Osteocyte (in vitro differentiated cells): Measurements from ENCODE around the gene NOP16. TPM values are rescaled to one million over a fixed set of nuclear protein-coding genes. Genes with fewer than 3 reads are reported as not detected.

Source experiments
- DNase-seq: peaks from one replicate; pipeline ENCODE4 v3.0.0; 2021; ENCODE audit warnings: mixed read lengths; ENCODE audit not compliant: unreplicated experiment; ENCODE audit errors: extremely low spot score
- H3K27ac Mint-ChIP-seq: one replicate; pipeline ENCODE4 v1.8.0; 2021; ENCODE audit warnings: mild to moderate bottlenecking, mixed read lengths; ENCODE audit not compliant: unreplicated experiment
- H3K27me3 Mint-ChIP-seq: one replicate; pipeline ENCODE4 v1.8.0; 2021; ENCODE audit warnings: mixed read lengths; ENCODE audit not compliant: unreplicated experiment
- H3K36me3 Mint-ChIP-seq: one replicate; pipeline ENCODE4 v1.8.0; 2021; ENCODE audit warnings: mixed read lengths; ENCODE audit not compliant: unreplicated experiment
- H3K4me1 Mint-ChIP-seq: one replicate; pipeline ENCODE4 v1.8.0; 2021; ENCODE audit warnings: mixed read lengths; ENCODE audit not compliant: unreplicated experiment
- H3K4me3 Mint-ChIP-seq: one replicate; pipeline ENCODE4 v1.8.0; 2021; ENCODE audit warnings: mild to moderate bottlenecking, moderate library complexity, mixed read lengths; ENCODE audit not compliant: unreplicated experiment
- H3K9me3 Mint-ChIP-seq: one replicate; pipeline ENCODE4 v1.8.0; 2021; ENCODE audit warnings: mixed read lengths; ENCODE audit not compliant: unreplicated experiment
- total RNA-seq: library from RNA; stranded (reverse); gene quantifications from 2 replicates; pipeline ENCODE4 v1.2.1, GENCODE V29; 2021
- TF ChIP-seq, protein P1 (sequence below): fragments of 200-600 bp; sonication (generic); IDR thresholded peaks from 2 replicates; pipeline ENCODE4 v1.5.0; 2021; ENCODE audit warnings: antibody characterized with exemption, mild to moderate bottlenecking, moderate library complexity

NOP16 gene
- total RNA-seq, 1 donor from 2014 or later, result 15.5 TPM

DNA sequence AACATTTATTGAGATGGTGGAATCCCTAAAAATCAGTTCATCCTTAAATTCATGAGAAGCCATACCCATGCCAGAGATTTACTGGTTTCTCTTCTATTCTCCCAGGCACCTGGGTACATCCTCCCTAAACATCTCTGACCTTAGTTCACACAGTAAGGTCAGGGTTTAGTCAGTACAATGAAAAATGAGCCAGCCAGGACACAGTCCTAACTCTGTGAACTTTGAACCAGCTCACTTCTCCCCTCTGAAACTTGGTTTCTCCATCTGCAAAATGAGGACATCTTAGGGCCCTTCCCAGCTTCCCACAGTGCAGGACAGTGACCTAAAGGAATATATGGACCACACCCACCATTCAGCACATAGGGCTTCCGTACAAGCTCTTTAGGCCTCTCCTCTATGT, 1.9 kb downstream of the NOP16 start:
- TF ChIP-seq, protein P1, sequence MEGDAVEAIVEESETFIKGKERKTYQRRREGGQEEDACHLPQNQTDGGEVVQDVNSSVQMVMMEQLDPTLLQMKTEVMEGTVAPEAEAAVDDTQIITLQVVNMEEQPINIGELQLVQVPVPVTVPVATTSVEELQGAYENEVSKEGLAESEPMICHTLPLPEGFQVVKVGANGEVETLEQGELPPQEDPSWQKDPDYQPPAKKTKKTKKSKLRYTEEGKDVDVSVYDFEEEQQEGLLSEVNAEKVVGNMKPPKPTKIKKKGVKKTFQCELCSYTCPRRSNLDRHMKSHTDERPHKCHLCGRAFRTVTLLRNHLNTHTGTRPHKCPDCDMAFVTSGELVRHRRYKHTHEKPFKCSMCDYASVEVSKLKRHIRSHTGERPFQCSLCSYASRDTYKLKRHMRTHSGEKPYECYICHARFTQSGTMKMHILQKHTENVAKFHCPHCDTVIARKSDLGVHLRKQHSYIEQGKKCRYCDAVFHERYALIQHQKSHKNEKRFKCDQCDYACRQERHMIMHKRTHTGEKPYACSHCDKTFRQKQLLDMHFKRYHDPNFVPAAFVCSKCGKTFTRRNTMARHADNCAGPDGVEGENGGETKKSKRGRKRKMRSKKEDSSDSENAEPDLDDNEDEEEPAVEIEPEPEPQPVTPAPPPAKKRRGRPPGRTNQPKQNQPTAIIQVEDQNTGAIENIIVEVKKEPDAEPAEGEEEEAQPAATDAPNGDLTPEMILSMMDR, result no peak
- Mint-ChIP-seq H3K36me3 (peaks cover 13% of the 10 kb centered on the region), H3K9me3 (no peaks in the 10 kb centered on the region), H3K4me3 (peak overlapping the region; percentile 50), H3K27ac (no peak overlapping the region), H3K27me3 (no peaks in the 10 kb centered on the region), H3K4me1 (peaks cover 27% of the 10 kb centered on the region)
- DNase-seq, result no peak

DNA sequence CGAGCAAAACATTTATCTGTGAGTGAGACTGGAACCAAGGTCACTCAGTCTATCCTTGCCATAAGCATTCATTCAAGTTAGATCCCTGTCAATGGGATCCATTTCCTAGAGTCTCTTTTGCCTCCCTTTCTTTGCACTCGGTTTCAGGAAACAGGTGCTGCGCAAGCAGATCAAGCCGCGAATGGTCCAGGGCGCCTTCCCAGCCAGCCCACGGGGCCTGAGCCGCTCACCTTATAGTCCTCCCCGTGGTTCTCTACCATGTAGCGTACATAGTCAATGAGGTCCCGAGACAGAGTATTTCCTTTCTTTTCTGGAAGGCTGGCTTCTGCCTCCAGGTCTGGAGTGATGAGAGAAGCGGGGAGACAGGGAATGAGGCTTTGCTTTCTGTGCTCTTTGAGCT, 3.4 kb downstream of the NOP16 start:
- Mint-ChIP-seq H3K36me3 (peaks cover 13% of the 10 kb centered on the region), H3K4me3 (no peak overlapping the region), H3K9me3 (no peaks in the 10 kb centered on the region), H3K4me1 (peaks cover 26% of the 10 kb centered on the region), H3K27ac (no peak overlapping the region), H3K27me3 (no peaks in the 10 kb centered on the region)
- TF ChIP-seq, protein P1, result no peak
- no peak for DNase-seq

DNA sequence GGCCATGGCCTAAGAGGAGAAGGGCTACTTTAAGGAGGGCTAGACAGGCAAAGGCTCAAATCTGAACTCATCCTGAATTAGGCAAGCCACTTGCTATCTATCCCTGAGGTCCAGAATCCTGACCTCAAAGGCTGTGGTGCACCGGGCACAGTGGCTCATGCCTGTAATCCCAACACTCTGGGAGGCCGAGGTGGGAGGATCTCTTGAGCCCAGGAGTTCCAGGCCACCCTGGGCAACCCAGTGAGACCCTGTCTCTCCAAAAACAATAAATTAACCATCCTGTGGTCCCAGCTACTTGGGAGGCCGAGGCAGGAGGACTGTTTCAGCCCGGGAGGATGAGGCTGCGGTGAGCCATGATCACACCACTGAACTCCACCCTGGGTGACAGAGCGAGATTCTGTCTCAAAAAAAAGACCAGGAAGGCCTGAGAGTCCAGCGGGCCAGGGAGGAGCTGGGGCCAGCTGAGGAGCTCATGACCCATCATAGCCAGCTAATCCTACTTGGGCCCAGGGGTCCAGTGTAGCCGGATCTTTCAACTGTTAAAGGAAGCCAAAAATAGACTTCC, 4.0 kb downstream of the NOP16 start:
- TF ChIP-seq, protein P1, result no peak
- no peaks in the 10 kb centered on the region for H3K27me3 Mint-ChIP-seq
- DNase-seq, result no peak
- H3K4me1 Mint-ChIP-seq, result peaks cover 23% of the 10 kb centered on the region
- no peak overlapping the region for H3K27ac Mint-ChIP-seq
- H3K9me3 Mint-ChIP-seq, result no peaks in the 10 kb centered on the region
- no peak overlapping the region for H3K4me3 Mint-ChIP-seq
- peaks cover 17% of the 10 kb centered on the region for H3K36me3 Mint-ChIP-seq

DNA sequence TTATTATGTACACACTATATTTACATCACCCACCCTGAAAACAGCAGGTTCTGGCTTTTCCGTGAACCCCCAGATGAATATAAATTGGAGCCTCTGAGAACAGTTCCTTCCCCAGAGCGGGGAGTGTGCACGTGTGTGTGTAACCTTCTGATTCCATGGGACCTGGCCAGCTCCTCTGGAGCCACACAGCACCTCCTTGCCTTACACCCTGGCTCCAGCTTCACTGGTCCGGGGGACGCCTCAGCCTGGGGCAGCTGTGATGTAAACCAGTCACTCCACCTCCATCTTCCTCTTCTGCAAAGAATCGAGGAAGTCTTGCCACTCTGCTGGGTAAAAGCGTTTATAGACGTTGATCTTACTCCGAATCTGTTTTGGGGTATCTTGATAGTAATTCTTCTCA, 4.4 kb downstream of the NOP16 start:
- Mint-ChIP-seq H3K36me3 (peaks cover 17% of the 10 kb centered on the region), H3K27ac (no peak overlapping the region)

DNA sequence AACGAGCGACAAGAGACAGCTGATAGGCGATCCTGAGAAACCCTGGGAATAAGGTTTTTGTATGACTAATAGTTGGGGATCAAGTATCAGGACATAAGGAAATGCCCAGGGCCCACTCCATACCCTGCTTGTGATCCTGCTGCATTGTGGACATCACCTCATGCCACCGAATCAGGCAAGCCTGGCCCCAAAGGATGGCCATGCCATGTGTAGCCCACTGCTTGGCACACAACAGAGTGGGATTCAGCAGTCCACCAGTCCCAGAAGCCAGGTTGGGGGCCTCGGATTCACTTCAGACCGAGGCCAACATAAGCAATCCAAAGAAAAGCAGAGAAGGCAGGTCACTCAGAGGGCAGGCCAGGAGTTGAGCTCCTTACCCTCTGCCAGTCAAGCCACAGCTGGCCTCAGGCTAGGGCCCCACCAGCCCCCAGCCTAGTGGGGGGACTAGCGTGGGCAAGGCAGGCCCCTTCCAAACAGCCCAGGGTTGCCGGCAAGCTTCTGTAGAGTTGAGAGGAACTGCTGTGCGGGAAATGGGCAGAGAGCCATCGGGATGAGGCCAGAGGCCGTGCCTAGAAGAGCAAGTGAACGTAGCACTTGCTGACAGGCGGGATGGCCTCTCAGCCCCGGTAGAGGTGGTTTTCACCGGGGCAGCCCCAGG, 5.0 kb downstream of the NOP16 start:
- H3K36me3 Mint-ChIP-seq, result peaks cover 17% of the 10 kb centered on the region
- TF ChIP-seq, protein P1, result no peak
- H3K4me1 Mint-ChIP-seq, result peaks cover 19% of the 10 kb centered on the region
- DNase-seq, result no peak
- no peaks in the 10 kb centered on the region for H3K27me3 Mint-ChIP-seq
- no peaks in the 10 kb centered on the region for H3K9me3 Mint-ChIP-seq
- H3K27ac Mint-ChIP-seq, result no peak overlapping the region
- H3K4me3 Mint-ChIP-seq, result no peak overlapping the region

More for the DNA sequence above, 4.4 kb downstream of the NOP16 start:
- H3K9me3 Mint-ChIP-seq, result no peaks in the 10 kb centered on the region
- peaks cover 19% of the 10 kb centered on the region for H3K4me1 Mint-ChIP-seq
- DNase-seq, result no peak
- TF ChIP-seq, protein P1, result no peak
- no peak overlapping the region for H3K4me3 Mint-ChIP-seq
- H3K27me3 Mint-ChIP-seq, result no peaks in the 10 kb centered on the region
